Central memory CD4-positive, alpha-beta T cell (primary cell): ENCODE measurements around the gene XAGE3.
"Not testable (repeated sequence)": the region's sequence is repeated elsewhere in the genome, so short reads cannot be mapped to it uniquely, and the experiment has no call there.

Source experiments
- DNase-seq: peaks from one replicate; pipeline ENCODE4 v3.0.0; 2022
- total RNA-seq, 3 experiments: gene quantifications; one replicate each; lab custom pipeline; 2026; lab: John Stamatoyannopoulos, UW

Gene XAGE3
- 0 reads per million in 3 experiments for total RNA-seq

- no peak for DNase-seq
These were observed at the start of gene XAGE3 for GRCh38 chrX:52867610-52868348. XAGE3 (minus strand) TSS chrX:52868083; CDS start chrX:52867133, 950 bp downstream.

- not testable (repeated sequence) for DNase-seq
These were observed 46.8 kb upstream of the XAGE3 start for GRCh38 chrX:52914704-52915103.

GRCh38 chrX:52913681-52914080, 45.8 kb upstream of the XAGE3 start:
- DNase-seq: not testable (repeated sequence)

- DNase-seq: not testable (repeated sequence)
These were observed 41.6 kb upstream of the XAGE3 start for GRCh38 chrX:52909313-52909969.

GRCh38 chrX:52907900-52908299, 40.0 kb upstream of the XAGE3 start:
- DNase-seq: not testable (repeated sequence)

- DNase-seq: not testable (repeated sequence)
These were observed 39.3 kb upstream of the XAGE3 start for GRCh38 chrX:52907137-52907536.

- DNase-seq: not testable (repeated sequence)
These were observed 38.2 kb upstream of the XAGE3 start for GRCh38 chrX:52906072-52906471.

- DNase-seq: not testable (repeated sequence)
These were observed 37.6 kb upstream of the XAGE3 start for GRCh38 chrX:52905531-52905930.

GRCh38 chrX:52896855-52897709, 29.2 kb upstream of the XAGE3 start, which contains the start of gene FAM156B:
FAM156B (plus strand) TSS chrX:52897330; CDS start chrX:52907226, 9,896 bp downstream.
- not testable (repeated sequence) for DNase-seq

GRCh38 chrX:52896438-52896837, 28.6 kb upstream of the XAGE3 start:
- not testable (repeated sequence) for DNase-seq

- not testable (repeated sequence) for DNase-seq
These were observed 20.2 kb upstream of the XAGE3 start for GRCh38 chrX:52888090-52888489.

- DNase-seq: not testable (repeated sequence)
These were observed 19.6 kb upstream of the XAGE3 start for GRCh38 chrX:52887459-52887858.

- not testable (repeated sequence) for DNase-seq
These were observed 8.5 kb upstream of the XAGE3 start for GRCh38 chrX:52876386-52876785.

- not testable (repeated sequence) for DNase-seq
These were observed 7.6 kb upstream of the XAGE3 start for GRCh38 chrX:52875436-52875835.

- no peak for DNase-seq
These were observed 6.8 kb upstream of the XAGE3 start for GRCh38 chrX:52874661-52875060.

GRCh38 chrX:52873825-52874224, 5.9 kb upstream of the XAGE3 start:
- DNase-seq: not testable (repeated sequence)

GRCh38 chrX:52870046-52870445, 2.2 kb upstream of the XAGE3 start:
- no peak for DNase-seq

GRCh38 chrX:52865343-52865998, 2.4 kb downstream of the XAGE3 start:
- no peak for DNase-seq

- DNase-seq: not testable (repeated sequence)
These were observed 10.8 kb downstream of the XAGE3 start for GRCh38 chrX:52856991-52857525.

- DNase-seq: no peak
These were observed 15.6 kb downstream of the XAGE3 start for GRCh38 chrX:52852110-52852860.

- DNase-seq: not testable (repeated sequence)
These were observed 24.3 kb downstream of the XAGE3 start for GRCh38 chrX:52843619-52844018.
